Measurements from ENCODE around the gene TMEM88. TPM values are rescaled to one million over a fixed set of nuclear protein-coding genes. Genes with fewer than 3 reads are reported as not detected.

The TMEM88 gene
- total and polyA plus RNA-seq, 2 of the 13 experiments (the other 11 are each of a cell fraction or from before 2014, with no cell fraction given), result 0.31 to 0.66 TPM

- peak; percentile 81; the same call in 1 of the 2 replicates for TF ChIP-seq ZNF124 (CRISPR knock-in tag; IDR thresholded peaks at IDR 0.05)
- TF ChIP-seq ZNF20 (CRISPR knock-in tag; IDR thresholded peaks at IDR 0.05), result no peak
- 0 out of 2 replicates have a peak, but pooled peaks have one; percentile 68 for TF ChIP-seq ZNF713 (CRISPR knock-in tag; IDR thresholded peaks at IDR 0.05)
- TF ChIP-seq ZSCAN12 (CRISPR knock-in tag; IDR thresholded peaks at IDR 0.05), result no peak
- TF ChIP-seq ZNF790 (CRISPR knock-in tag; IDR thresholded peaks at IDR 0.05; ENCODE audit: borderline replicate concordance), result no peak
- TF ChIP-seq ZNF773 (CRISPR knock-in tag; IDR thresholded peaks at IDR 0.05; ENCODE audit: borderline replicate concordance), result no peak
- TF ChIP-seq, protein P1, sequence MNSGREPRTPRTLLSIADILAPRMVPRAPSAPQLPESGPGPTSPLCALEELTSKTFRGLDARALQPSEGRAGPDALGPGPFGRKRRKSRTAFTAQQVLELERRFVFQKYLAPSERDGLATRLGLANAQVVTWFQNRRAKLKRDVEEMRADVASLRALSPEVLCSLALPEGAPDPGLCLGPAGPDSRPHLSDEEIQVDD (CRISPR knock-in tag; IDR thresholded peaks at IDR 0.05; ENCODE audit: borderline replicate concordance), result no peak
- TF ChIP-seq FOSL1 (CRISPR knock-in tag; IDR thresholded peaks at IDR 0.05; ENCODE audit: borderline replicate concordance), result no peak
- TF ChIP-seq, protein P2, sequence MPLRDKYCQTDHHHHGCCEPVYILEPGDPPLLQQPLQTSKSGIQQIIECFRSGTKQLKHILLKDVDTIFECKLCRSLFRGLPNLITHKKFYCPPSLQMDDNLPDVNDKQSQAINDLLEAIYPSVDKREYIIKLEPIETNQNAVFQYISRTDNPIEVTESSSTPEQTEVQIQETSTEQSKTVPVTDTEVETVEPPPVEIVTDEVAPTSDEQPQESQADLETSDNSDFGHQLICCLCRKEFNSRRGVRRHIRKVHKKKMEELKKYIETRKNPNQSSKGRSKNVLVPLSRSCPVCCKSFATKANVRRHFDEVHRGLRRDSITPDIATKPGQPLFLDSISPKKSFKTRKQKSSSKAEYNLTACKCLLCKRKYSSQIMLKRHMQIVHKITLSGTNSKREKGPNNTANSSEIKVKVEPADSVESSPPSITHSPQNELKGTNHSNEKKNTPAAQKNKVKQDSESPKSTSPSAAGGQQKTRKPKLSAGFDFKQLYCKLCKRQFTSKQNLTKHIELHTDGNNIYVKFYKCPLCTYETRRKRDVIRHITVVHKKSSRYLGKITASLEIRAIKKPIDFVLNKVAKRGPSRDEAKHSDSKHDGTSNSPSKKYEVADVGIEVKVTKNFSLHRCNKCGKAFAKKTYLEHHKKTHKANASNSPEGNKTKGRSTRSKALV (CRISPR knock-in tag; IDR thresholded peaks at IDR 0.05), result no peak
- peak; percentile 29; the same call in 1 of the 2 replicates for TF ChIP-seq CAMTA2 (CRISPR knock-in tag; IDR thresholded peaks at IDR 0.05; ENCODE audit: borderline replicate concordance)
- peak; percentile 88 for TF ChIP-seq TFAP4 (IDR thresholded peaks at IDR 0.05; ENCODE audit: borderline replicate concordance, low read depth)
- TF ChIP-seq TOPORS (CRISPR knock-in tag; IDR thresholded peaks at IDR 0.05), result no peak
- TF ChIP-seq TAF1 (CRISPR knock-in tag; IDR thresholded peaks at IDR 0.05), result peak; percentile 67
- 0 out of 2 replicates have a peak, but pooled peaks have one; percentile 18 for TF ChIP-seq ZNF850 (CRISPR knock-in tag; conservative IDR thresholded peaks at IDR 0.05)
- no peak for TF ChIP-seq ZNF552 (CRISPR knock-in tag; IDR thresholded peaks at IDR 0.05; ENCODE audit: borderline replicate concordance)
- TF ChIP-seq, protein P3, sequence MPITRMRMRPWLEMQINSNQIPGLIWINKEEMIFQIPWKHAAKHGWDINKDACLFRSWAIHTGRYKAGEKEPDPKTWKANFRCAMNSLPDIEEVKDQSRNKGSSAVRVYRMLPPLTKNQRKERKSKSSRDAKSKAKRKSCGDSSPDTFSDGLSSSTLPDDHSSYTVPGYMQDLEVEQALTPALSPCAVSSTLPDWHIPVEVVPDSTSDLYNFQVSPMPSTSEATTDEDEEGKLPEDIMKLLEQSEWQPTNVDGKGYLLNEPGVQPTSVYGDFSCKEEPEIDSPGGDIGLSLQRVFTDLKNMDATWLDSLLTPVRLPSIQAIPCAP (CRISPR knock-in tag; IDR thresholded peaks at IDR 0.05; ENCODE audit: low read depth), result no peak; the same call in 1 of the 2 replicates
- no peak for TF ChIP-seq CBX2 (IDR thresholded peaks at IDR 0.05; ENCODE audit: low read depth, low read length)
- TF ChIP-seq CBX2 (CRISPR knock-in tag; IDR thresholded peaks at IDR 0.05; ENCODE audit: low read depth), result no peak
- no peak for TF ChIP-seq ZFP62 (CRISPR knock-in tag; IDR thresholded peaks at IDR 0.05)
- TF ChIP-seq, protein P4, sequence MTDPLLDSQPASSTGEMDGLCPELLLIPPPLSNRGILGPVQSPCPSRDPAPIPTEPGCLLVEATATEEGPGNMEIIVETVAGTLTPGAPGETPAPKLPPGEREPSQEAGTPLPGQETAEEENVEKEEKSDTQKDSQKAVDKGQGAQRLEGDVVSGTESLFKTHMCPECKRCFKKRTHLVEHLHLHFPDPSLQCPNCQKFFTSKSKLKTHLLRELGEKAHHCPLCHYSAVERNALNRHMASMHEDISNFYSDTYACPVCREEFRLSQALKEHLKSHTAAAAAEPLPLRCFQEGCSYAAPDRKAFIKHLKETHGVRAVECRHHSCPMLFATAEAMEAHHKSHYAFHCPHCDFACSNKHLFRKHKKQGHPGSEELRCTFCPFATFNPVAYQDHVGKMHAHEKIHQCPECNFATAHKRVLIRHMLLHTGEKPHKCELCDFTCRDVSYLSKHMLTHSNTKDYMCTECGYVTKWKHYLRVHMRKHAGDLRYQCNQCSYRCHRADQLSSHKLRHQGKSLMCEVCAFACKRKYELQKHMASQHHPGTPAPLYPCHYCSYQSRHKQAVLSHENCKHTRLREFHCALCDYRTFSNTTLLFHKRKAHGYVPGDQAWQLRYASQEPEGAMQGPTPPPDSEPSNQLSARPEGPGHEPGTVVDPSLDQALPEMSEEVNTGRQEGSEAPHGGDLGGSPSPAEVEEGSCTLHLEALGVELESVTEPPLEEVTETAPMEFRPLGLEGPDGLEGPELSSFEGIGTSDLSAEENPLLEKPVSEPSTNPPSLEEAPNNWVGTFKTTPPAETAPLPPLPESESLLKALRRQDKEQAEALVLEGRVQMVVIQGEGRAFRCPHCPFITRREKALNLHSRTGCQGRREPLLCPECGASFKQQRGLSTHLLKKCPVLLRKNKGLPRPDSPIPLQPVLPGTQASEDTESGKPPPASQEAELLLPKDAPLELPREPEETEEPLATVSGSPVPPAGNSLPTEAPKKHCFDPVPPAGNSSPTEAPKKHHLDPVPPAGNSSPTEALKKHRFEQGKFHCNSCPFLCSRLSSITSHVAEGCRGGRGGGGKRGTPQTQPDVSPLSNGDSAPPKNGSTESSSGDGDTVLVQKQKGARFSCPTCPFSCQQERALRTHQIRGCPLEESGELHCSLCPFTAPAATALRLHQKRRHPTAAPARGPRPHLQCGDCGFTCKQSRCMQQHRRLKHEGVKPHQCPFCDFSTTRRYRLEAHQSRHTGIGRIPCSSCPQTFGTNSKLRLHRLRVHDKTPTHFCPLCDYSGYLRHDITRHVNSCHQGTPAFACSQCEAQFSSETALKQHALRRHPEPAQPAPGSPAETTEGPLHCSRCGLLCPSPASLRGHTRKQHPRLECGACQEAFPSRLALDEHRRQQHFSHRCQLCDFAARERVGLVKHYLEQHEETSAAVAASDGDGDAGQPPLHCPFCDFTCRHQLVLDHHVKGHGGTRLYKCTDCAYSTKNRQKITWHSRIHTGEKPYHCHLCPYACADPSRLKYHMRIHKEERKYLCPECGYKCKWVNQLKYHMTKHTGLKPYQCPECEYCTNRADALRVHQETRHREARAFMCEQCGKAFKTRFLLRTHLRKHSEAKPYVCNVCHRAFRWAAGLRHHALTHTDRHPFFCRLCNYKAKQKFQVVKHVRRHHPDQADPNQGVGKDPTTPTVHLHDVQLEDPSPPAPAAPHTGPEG (CRISPR knock-in tag; IDR thresholded peaks at IDR 0.05), result no peak
These were observed 18.1 kb upstream of the TMEM88 start (continued) for GRCh38 chr17:7836596-7837407.

Measured in HepG2 (cell line).